K562 (cell line): Measurements from ENCODE around the gene GOLGA8N.

Experiments used
- ETV6 ChIP-seq, 3 experiments: fragments of 150-350 bp in 1 of 3; sonication (generic) in 1 of 3; formaldehyde crosslinking in 1 of 3; IDR thresholded peaks; 2 replicates each; pipeline versions ENCODE4 v1.6.1 to v1.8.0; 2014 to 2022; ENCODE audit warnings: borderline replicate concordance in 2 of 3, low read depth in 2 of 3, antibody characterized with exemption in 1 of 3, low read length in 1 of 3, mild to moderate bottlenecking in 1 of 3, missing genetic modification reagents in 1 of 3
- HDGF ChIP-seq: fragments of 450-650 bp; IDR thresholded peaks from 2 replicates; pipeline ENCODE4 v1.6.1; 2016
- KLF6 ChIP-seq: fragments of 250-450 bp; sonication (Bioruptor Pico); IDR thresholded peaks from 2 replicates; pipeline ENCODE4 v1.4.0; 2020; ENCODE audit warnings: mild to moderate bottlenecking, moderate library complexity, borderline replicate concordance

- no peak for TF ChIP-seq HDGF
- TF ChIP-seq ETV6 (IDR thresholded peaks at IDR 0.05; ENCODE audit: borderline replicate concordance in 1 of 2, low read depth in 2 of 2, low read length in 1 of 2) = no peak
- no peak for TF ChIP-seq ETV6 (CRISPR knock-in tag; IDR thresholded peaks at IDR 0.05; ENCODE audit: borderline replicate concordance)
- no peak for TF ChIP-seq KLF6 (CRISPR knock-in tag)
These were observed 58.1 kb downstream of the GOLGA8N start for GRCh38 chr15:32651229-32651837.
